IMR-90 (cell line): ENCODE data around the gene MAML3. TPM values are rescaled to one million over a fixed set of nuclear protein-coding genes. Genes with fewer than 3 reads are reported as not detected.

Source experiments
- ATAC-seq: fragments of 200-7000 bp; cut with Tn5 transposase; 2 replicates; pipeline ENCODE4 v1.9.1; 2020; ENCODE audit warnings: low read depth, mild to moderate bottlenecking, moderate library complexity
- BruUV-seq: library from RNA; stranded (reverse); fragments of 400-500 nt; replicated peaks from 2 replicates; lab custom pipeline; 2021; lab: Mats Ljungman, UMichigan
- CTCF ChIA-PET: fragments of 300-600 bp; formaldehyde crosslinking; extraction: SDS; loops from one replicate; lab custom pipeline; 2021; ENCODE audit warnings: antibody characterized with exemption; lab: Yijun Ruan, JAX
- POLR2A ChIA-PET: fragments of 300-600 bp; sonication (Branson Sonifier 250); formaldehyde crosslinking; loops from one replicate; lab custom pipeline; 2022; ENCODE audit warnings: antibody characterized with exemption; ENCODE audit not compliant: unreplicated experiment; lab: Charles Lee
- DNase-seq: peaks from one replicate; pipeline ENCODE4 v3.0.0; 2013
- H2AFZ ChIP-seq: replicated peaks from 2 replicates; pipeline ENCODE3; 2013; ENCODE audit warnings: low read length, mild to moderate bottlenecking; ENCODE audit not compliant: poor library complexity
- H2AK5ac ChIP-seq: 2 replicates; pipeline ENCODE4 v1.6.1; 2013; ENCODE audit warnings: low read depth, low read length, inconsistent platforms
- H2AK9ac ChIP-seq: replicated peaks from 2 replicates; pipeline ENCODE3; 2013; ENCODE audit warnings: mild to moderate bottlenecking, low read depth, low read length, moderate library complexity; ENCODE audit not compliant: poor library complexity
- H2BK120ac ChIP-seq: 2 replicates; pipeline ENCODE4 v1.6.1; 2013; ENCODE audit warnings: low read depth, low read length, inconsistent platforms
- H2BK15ac ChIP-seq: 3 replicates; pipeline ENCODE4 v1.6.1; 2013; ENCODE audit warnings: low read depth, low read length, inconsistent platforms
- H2BK20ac ChIP-seq: 2 replicates; pipeline ENCODE4 v1.6.1; 2013; ENCODE audit warnings: low read depth, mild to moderate bottlenecking, inconsistent platforms, low read length, moderate library complexity
- H2BK5ac ChIP-seq: 2 replicates; pipeline ENCODE4 v1.6.1; 2013; ENCODE audit warnings: mild to moderate bottlenecking, low read depth, low read length, inconsistent platforms; ENCODE audit not compliant: poor library complexity, severe bottlenecking
- H3K14ac ChIP-seq: replicated peaks from 2 replicates; pipeline ENCODE4 v1.6.1; 2013; ENCODE audit warnings: low read depth, low read length, inconsistent platforms
- H3K18ac ChIP-seq: 2 replicates; pipeline ENCODE4 v1.6.1; 2013; ENCODE audit warnings: low read depth, low read length, control low read depth
- H3K23ac ChIP-seq: 2 replicates; pipeline ENCODE4 v1.6.1; 2013; ENCODE audit warnings: low read depth, low read length, inconsistent platforms
- H3K27ac ChIP-seq: 2 replicates; pipeline ENCODE4 v1.5.1; 2013; ENCODE audit warnings: mild to moderate bottlenecking, control low read depth, low read length; ENCODE audit not compliant: insufficient read depth
- H3K27me3 ChIP-seq: 2 replicates; pipeline ENCODE4 v1.6.1; 2013; ENCODE audit warnings: low read length; ENCODE audit not compliant: control insufficient read depth, insufficient read depth
- H3K36me3 ChIP-seq: 2 replicates; pipeline ENCODE4 v1.6.1; 2013; ENCODE audit warnings: low read length, mixed read lengths; ENCODE audit not compliant: control insufficient read depth, insufficient read depth
- H3K4ac ChIP-seq: 2 replicates; pipeline ENCODE4 v1.6.1; 2013; ENCODE audit warnings: low read depth, low read length, inconsistent platforms
- H3K4me1 ChIP-seq: 2 replicates; pipeline ENCODE4 v1.6.1; 2013; ENCODE audit warnings: low read length, mixed read lengths; ENCODE audit not compliant: control insufficient read depth, insufficient read depth
- H3K4me2 ChIP-seq: 2 replicates; pipeline ENCODE4 v1.6.1; 2013; ENCODE audit warnings: low read depth, mild to moderate bottlenecking, control low read depth, low read length, moderate library complexity
- H3K4me3 ChIP-seq: 2 replicates; pipeline ENCODE4 v1.5.1; 2013; ENCODE audit warnings: low read depth, mild to moderate bottlenecking, control low read depth, low read length, moderate library complexity; ENCODE audit not compliant: insufficient read depth
- H3K56ac ChIP-seq: 2 replicates; pipeline ENCODE4 v1.6.1; 2013; ENCODE audit warnings: low read length, inconsistent platforms; ENCODE audit not compliant: insufficient read depth; ENCODE audit errors: extremely low read depth
- H3K79me1 ChIP-seq, 2 experiments: 2 replicates each; pipeline ENCODE4 v1.6.1; 2013; ENCODE audit warnings: low read length in 2 of 2, inconsistent platforms in 1 of 2, low read depth in 1 of 2
- H3K9ac ChIP-seq: 2 replicates; pipeline ENCODE4 v1.6.1; 2013; ENCODE audit warnings: low read depth, low read length, control low read depth
- H3K9me1 ChIP-seq: 2 replicates; pipeline ENCODE4 v1.6.1; 2013; ENCODE audit warnings: low read length, inconsistent platforms; ENCODE audit not compliant: insufficient read depth
- H3K9me3 ChIP-seq: 2 replicates; pipeline ENCODE4 v1.6.1; 2013; ENCODE audit warnings: low read length; ENCODE audit not compliant: control insufficient read depth, insufficient read depth
- H4K20me1 ChIP-seq: 2 replicates; pipeline ENCODE4 v1.6.1; 2013; ENCODE audit warnings: low read length, inconsistent platforms; ENCODE audit not compliant: insufficient read depth
- H4K5ac ChIP-seq: 2 replicates; pipeline ENCODE4 v1.6.1; 2013; ENCODE audit warnings: mild to moderate bottlenecking, low read depth, low read length, control low read depth
- H4K8ac ChIP-seq, 2 experiments: 2 replicates each; pipeline ENCODE4 v1.6.1; 2013; ENCODE audit warnings: low read depth in 2 of 2, low read length in 2 of 2, control low read depth in 1 of 2, inconsistent platforms in 1 of 2
- H4K91ac ChIP-seq: 2 replicates; pipeline ENCODE4 v1.6.1; 2013; ENCODE audit warnings: low read depth, low read length, inconsistent platforms; ENCODE audit not compliant: insufficient read depth
- CHD1 ChIP-seq: IDR thresholded peaks from 2 replicates; pipeline ENCODE4 v1.6.1; 2012; ENCODE audit warnings: low read depth, low read length, improper control_type of control experiment
- WGBS, 2 experiments: methylation state at CpG; one replicate each; pipeline versions ENCODE4 v1.1.5 to v1.1.7; 2013; ENCODE audit warnings: missing lambda C conversion rate in 2 of 2; ENCODE audit not compliant: insufficient read length in 1 of 2; ENCODE audit errors: extremely low coverage in 2 of 2; 5-methylcytosine and 5-hydroxymethylcytosine counted together
- dilution Hi-C: fragments of 300-500 bp; cut with HindIII; formaldehyde crosslinking; loops from one replicate; pipeline ENCODE4 v1.14.3; 2018; ENCODE audit warnings: low sequenced_read_pairs; ENCODE audit not compliant: unreplicated experiment
- in situ Hi-C: fragments of 300-500 bp; cut with MboI; formaldehyde crosslinking; loops from 3 replicates; pipeline ENCODE4 v1.14.3; 2019; ENCODE audit warnings: low sequenced_read_pairs, inconsistent platforms, mixed read lengths
- intact Hi-C: fragments of 100-400 bp; cut with micrococcal nuclease; formaldehyde crosslinking; loops from 2 replicates; pipeline ENCODE4 v1.10.0; 2022
- polyA plus RNA-seq, 3 experiments: library from polyadenylated mRNA; depleted of rRNA; stranded (reverse); fragments of >200 nt; gene quantifications; 2 replicates each; pipeline ENCODE4 v1.2.3, GENCODE V29; 2012; ENCODE audit warnings: low replicate concordance in 1 of 3
- total RNA-seq: library from RNA; depleted of rRNA; stranded (reverse); fragments of >200 nt; gene quantifications from 2 replicates; pipeline ENCODE4 v1.2.3, GENCODE V29; 2012

Gene MAML3
- total and polyA plus RNA-seq, 2 of the 4 experiments (the other 2 are of a cell fraction), result 0.90 to 1.7 TPM

GRCh38 chr4:140138428-140138827, 15.6 kb downstream of the MAML3 start:
- Histone ChIP-seq H3K27me3 (no peaks in the 10 kb centered on the region), H2BK5ac (peak overlapping the region; percentile 94), H2BK20ac (peak overlapping the region; percentile 87), H3K4me2 (peak overlapping the region; percentile 18), H2AFZ (peak overlapping the region; percentile 77), H3K9me3 (no peaks in the 10 kb centered on the region), H4K8ac (peak overlapping the region; percentile 9 to 74; a peak in 3 of 4 replicates), H4K5ac (peak overlapping the region; percentile 5), H3K4me1 (peaks cover 19% of the 10 kb centered on the region), H2AK9ac (no peak overlapping the region), H3K4me3 (no peak overlapping the region), H3K9ac (no peak overlapping the region), H3K14ac (peak overlapping the region; percentile 65), H3K56ac (no peak overlapping the region), H2BK15ac (peak overlapping the region; percentile 49; the same call in 1 of the 3 replicates), H3K9me1 (peaks cover 13% of the 10 kb centered on the region), H4K20me1 (no peaks in the 10 kb centered on the region), H3K18ac (0 out of 2 replicates have a peak overlapping the region, but pooled peaks have one; percentile 0), H4K91ac (peak overlapping the region; percentile 70), H3K27ac (peak overlapping the region; percentile 3), H3K79me1 (peaks cover 0 to 31% of the 10 kb centered on the region in 2 experiments; a peak in 3 of 4 replicates), H2AK5ac (peak overlapping the region; percentile 65; the same call in 1 of the 2 replicates), H3K23ac (peak overlapping the region; percentile 79; the same call in 1 of the 2 replicates), H3K36me3 (no peaks in the 10 kb centered on the region), H2BK120ac (peak overlapping the region; percentile 81), H3K4ac (peak overlapping the region; percentile 85)
- dilution Hi-C loops (no loop called here), intact Hi-C loops (loop anchor here (5.0 kb wide), 1 partner anchor 56 kb away; no protein-coding TSS in a partner anchor), in situ Hi-C loops (no loop called here)
- no TSS peak for BruUV-seq
- ChIA-PET CTCF (interaction anchor here (0.6 to 0.7 kb wide), 2 partner anchors 21 to 427 kb away, joined by 5 read pairs; no protein-coding TSS in a partner anchor), POLR2A (no interaction called here)
- DNase-seq (no peak), ATAC-seq (no peak)
- TF ChIP-seq CHD1, result no peak
- WGBS, 2 experiments, result no CpG with 5 or more reads among the region's 6 CpGs
